Aorta (tissue), 5 donors: ENCODE results near the gene FAM50B. TPM values are rescaled to one million over a fixed set of nuclear protein-coding genes. Genes with fewer than 3 reads are reported as not detected.
A peak's percentile ranks its signal among the peaks of the same experiment; 100 is the strongest.

ENCODE experiments used
- ATAC-seq: fragments of 200-7000 bp; cut with Tn5 transposase; one replicate; pipeline ENCODE4 v1.9.1; 2022; ENCODE audit warnings: moderate library complexity; ENCODE audit not compliant: low FRiP score
- DNase-seq, 2 donors: peaks; one replicate each; pipeline ENCODE4 v3.0.0-alpha.2; 2020
- H3K27ac ChIP-seq, 2 donors: one replicate each; pipeline ENCODE4 v1.5.1; 2013; ENCODE audit warnings: low read length in 2 of 2, mild to moderate bottlenecking in 2 of 2, moderate library complexity in 2 of 2, control low read depth in 1 of 2, inconsistent platforms in 1 of 2, low read depth in 1 of 2
- H3K27me3 ChIP-seq, 2 donors: one replicate each; pipeline ENCODE4 v1.6.1; 2013; ENCODE audit warnings: control low read depth in 1 of 2, low read length in 1 of 2, mild to moderate bottlenecking in 1 of 2, moderate library complexity in 1 of 2; ENCODE audit not compliant: insufficient read depth in 2 of 2, control insufficient read depth in 1 of 2
- H3K36me3 ChIP-seq, 2 donors: one replicate each; pipeline ENCODE4 v1.6.1; 2013; ENCODE audit warnings: control low read depth in 1 of 2, low read length in 1 of 2, mild to moderate bottlenecking in 1 of 2; ENCODE audit not compliant: insufficient read depth in 2 of 2, control insufficient read depth in 1 of 2
- H3K4me1 ChIP-seq, 2 donors: one replicate each; pipeline ENCODE4 v1.6.1; 2013; ENCODE audit warnings: low read length in 2 of 2, control low read depth in 1 of 2, mild to moderate bottlenecking in 1 of 2, moderate library complexity in 1 of 2; ENCODE audit not compliant: insufficient read depth in 2 of 2, control insufficient read depth in 1 of 2
- H3K4me3 ChIP-seq, 2 donors: one replicate each; pipeline ENCODE4 v1.5.1; 2013; ENCODE audit warnings: low read length in 2 of 2, control low read depth in 1 of 2, mild to moderate bottlenecking in 1 of 2
- H3K9me3 ChIP-seq: one replicate; pipeline ENCODE4 v1.6.1; 2013; ENCODE audit warnings: mild to moderate bottlenecking, low read length; ENCODE audit not compliant: control insufficient read depth
- WGBS, 2 donors: extraction: QIAGEN DNeasy Blood & Tissue Kit; methylation state at CpG; one replicate each; pipeline ENCODE4 v1.1.7; 2013; 5-methylcytosine and 5-hydroxymethylcytosine counted together
- intact Hi-C, 2 donors: fragments of 100-400 bp; cut with DNase I; formaldehyde crosslinking; loops; one replicate each; pipeline versions ENCODE4 v1.14.2 to v1.15.0; 2022
- polyA plus RNA-seq, 2 donors: library from polyadenylated mRNA; stranded (reverse); fragments of 200-250 nt; gene quantifications; one replicate each; pipeline ENCODE4 v1.2.3, GENCODE V29; 2013
- total RNA-seq, 2 donors: library from RNA; stranded (reverse); fragmentation: NEBNext Ultra II Directional; extraction: Animal tissue kit (Norgen Biotek cat#: 25700); gene quantifications; one replicate each; pipeline ENCODE4 v1.2.1, GENCODE V29; 2021
- donor health status: healthy with polysubstance abuse.
- donor health status: Bipolar disorder and iron deficiency.
- donor health status: DM: no; HTN: no; CAD: no.
- donor health status: DM: no; HTN: no; CAD: no.
- donor health status: DM: yes; HTN: yes; CAD: no.

FAM50B gene
- total and polyA plus RNA-seq, 4 donors = 7.8 to 13.6 (median 10.4) TPM

GRCh38 chr6:3825851-3826581, 23.2 kb upstream of the FAM50B start:
- no peaks in the 10 kb centered on the region for H3K27me3 ChIP-seq
- WGBS, 2 donors = 2 to 5% methylated on average over 15 of the region's 15 CpGs
- H3K27ac ChIP-seq = peak overlapping the region; percentile 90 to 98
- H3K4me3 ChIP-seq = no peak overlapping the region
- ATAC-seq = peak; percentile 93
- H3K4me1 ChIP-seq = no peaks in the 10 kb centered on the region
- intact Hi-C loops = loop anchor here (1.0 to 5.0 kb wide), 3 partner anchors 75 to 86 kb away; partner anchors contain the start of gene PXDC1 (in 1 of the 2)
- no peaks in the 10 kb centered on the region for H3K36me3 ChIP-seq
- no peaks in the 10 kb centered on the region for H3K9me3 ChIP-seq
- DNase-seq = peak; percentile 96 to 97

GRCh38 chr6:3829285-3829684, 19.9 kb upstream of the FAM50B start:
- DNase-seq = no peak
- 86 to 92% methylated on average over 5 of the region's 5 CpGs for WGBS, 2 donors

GRCh38 chr6:3830806-3831205, 18.4 kb upstream of the FAM50B start:
- 96 to 98% methylated on average over 4 of the region's 4 CpGs for WGBS, 2 donors

More at GRCh38 chr6:3829285-3829684, 19.9 kb upstream of the FAM50B start:
- Histone ChIP-seq H3K27ac (no peak overlapping the region), H3K9me3 (no peaks in the 10 kb centered on the region), H3K36me3 (no peaks in the 10 kb centered on the region), H3K4me3 (no peak overlapping the region), H3K27me3 (no peaks in the 10 kb centered on the region), H3K4me1 (peaks cover 0 to 2% of the 10 kb centered on the region in 2 donors)
- ATAC-seq = no peak
- intact Hi-C loops = loop anchor here (5.0 kb wide), 1 partner anchor 83 kb away; no protein-coding TSS in a partner anchor

GRCh38 chr6:3831761-3832530, 17.2 kb upstream of the FAM50B start:
- H3K36me3 ChIP-seq = no peaks in the 10 kb centered on the region
- H3K9me3 ChIP-seq = no peaks in the 10 kb centered on the region
- WGBS, 2 donors = 56 to 59% methylated on average over 6 of the region's 6 CpGs
- H3K27ac ChIP-seq = no peak overlapping the region
- no peak overlapping the region for H3K4me3 ChIP-seq
- ATAC-seq = no peak
- intact Hi-C loops = no loop called here
- H3K4me1 ChIP-seq = peaks cover 0 to 2% of the 10 kb centered on the region in 2 donors
- DNase-seq = no peak
- no peaks in the 10 kb centered on the region for H3K27me3 ChIP-seq

More at GRCh38 chr6:3830806-3831205, 18.4 kb upstream of the FAM50B start:
- no peak for ATAC-seq
- H3K27ac ChIP-seq = no peak overlapping the region
- intact Hi-C loops = no loop called here
- H3K27me3 ChIP-seq = no peaks in the 10 kb centered on the region
- H3K36me3 ChIP-seq = no peaks in the 10 kb centered on the region
- no peak for DNase-seq
- H3K4me3 ChIP-seq = no peak overlapping the region
- no peaks in the 10 kb centered on the region for H3K9me3 ChIP-seq
- peaks cover 0 to 2% of the 10 kb centered on the region in 2 donors for H3K4me1 ChIP-seq

- 77 to 80% methylated on average over 5 of the region's 5 CpGs for WGBS, 2 donors
- intact Hi-C loops = no loop called here
- H3K36me3 ChIP-seq = no peaks in the 10 kb centered on the region
- no peak overlapping the region for H3K27ac ChIP-seq
- H3K27me3 ChIP-seq = no peaks in the 10 kb centered on the region
- DNase-seq = peak in 1 of 2 donors; percentile 70
- H3K4me1 ChIP-seq = peaks cover 2 to 3% of the 10 kb centered on the region in 2 donors
- peak; percentile 87 for ATAC-seq
- H3K4me3 ChIP-seq = no peak overlapping the region
- H3K9me3 ChIP-seq = no peaks in the 10 kb centered on the region
These were observed 14.0 kb upstream of the FAM50B start for GRCh38 chr6:3835055-3835731.

GRCh38 chr6:3835785-3836184, 13.4 kb upstream of the FAM50B start:
- intact Hi-C loops = no loop called here

GRCh38 chr6:3836566-3836965, 12.6 kb upstream of the FAM50B start:
- Histone ChIP-seq H3K4me3 (no peak overlapping the region), H3K4me1 (peaks cover 3 to 6% of the 10 kb centered on the region in 2 donors), H3K27me3 (no peaks in the 10 kb centered on the region), H3K9me3 (no peaks in the 10 kb centered on the region), H3K27ac (no peak overlapping the region), H3K36me3 (no peaks in the 10 kb centered on the region)
- ATAC-seq (no peak), DNase-seq (no peak)
- 81 to 93% methylated on average over 3 of the region's 3 CpGs for WGBS, 2 donors
- intact Hi-C loops = no loop called here

More at GRCh38 chr6:3835785-3836184, 13.4 kb upstream of the FAM50B start:
- Histone ChIP-seq H3K36me3 (no peaks in the 10 kb centered on the region), H3K9me3 (no peaks in the 10 kb centered on the region), H3K27me3 (no peaks in the 10 kb centered on the region), H3K27ac (no peak overlapping the region), H3K4me3 (no peak overlapping the region), H3K4me1 (peaks cover 2 to 3% of the 10 kb centered on the region in 2 donors)
- DNase-seq (no peak), ATAC-seq (no peak)
- WGBS, 2 donors = 85 to 89% methylated on average over 5 of the region's 5 CpGs

GRCh38 chr6:3837781-3838180, 11.4 kb upstream of the FAM50B start:
- intact Hi-C loops = no loop called here
- no peak overlapping the region for H3K27ac ChIP-seq
- H3K4me1 ChIP-seq = peaks cover 5% of the 10 kb centered on the region in 2 donors
- no peak for DNase-seq
- WGBS, 2 donors = 31 to 37% methylated on average over 1 of the region's 1 CpG
- no peaks in the 10 kb centered on the region for H3K36me3 ChIP-seq
- no peak for ATAC-seq
- no peaks in the 10 kb centered on the region for H3K9me3 ChIP-seq
- H3K27me3 ChIP-seq = no peaks in the 10 kb centered on the region
- H3K4me3 ChIP-seq = no peak overlapping the region
